GM18519 (cell line): ENCODE data around the gene MARS2.
"Not testable (repeated sequence)": the region's sequence is repeated elsewhere in the genome, so short reads cannot be mapped to it uniquely, and the experiment has no call there.

ENCODE experiments used
- ATAC-seq: cut with Tn5 transposase; IDR thresholded peaks from one replicate; pipeline ENCODE4 v1.9.1; 2021; ENCODE audit warnings: mild to moderate bottlenecking, moderate library complexity; ENCODE audit not compliant: unreplicated experiment, low FRiP score

MARS2 gene

GRCh38 chr2:197705912-197706838, 1.0 kb downstream of the MARS2 start:
- peak; percentile 9 for ATAC-seq

GRCh38 chr2:197706839-197707207, 1.7 kb downstream of the MARS2 start:
- ATAC-seq, result no peak

- no peak for ATAC-seq
These were observed 2.4 kb downstream of the MARS2 start for GRCh38 chr2:197707316-197708213.

- ATAC-seq, result no peak
These were observed 3.2 kb downstream of the MARS2 start for GRCh38 chr2:197708331-197708730.

GRCh38 chr2:197709140-197709539, 4.0 kb downstream of the MARS2 start:
- ATAC-seq, result not testable (repeated sequence)

GRCh38 chr2:197710424-197711042, 5.4 kb downstream of the MARS2 start:
- peak; percentile 82 for ATAC-seq

GRCh38 chr2:197711578-197711977, 6.4 kb downstream of the MARS2 start:
- no peak for ATAC-seq

- ATAC-seq, result no peak
These were observed 8.1 kb downstream of the MARS2 start for GRCh38 chr2:197713271-197713670.

GRCh38 chr2:197717863-197718262, 12.7 kb downstream of the MARS2 start:
- ATAC-seq, result no peak

GRCh38 chr2:197727011-197727410, 21.8 kb downstream of the MARS2 start:
- no peak for ATAC-seq

GRCh38 chr2:197728555-197729544, 23.7 kb downstream of the MARS2 start:
- not testable (repeated sequence) for ATAC-seq

GRCh38 chr2:197740200-197740599, 35.0 kb downstream of the MARS2 start:
- ATAC-seq, result no peak
